MM.1S (cell line): ENCODE measurements around the gene KIAA0825.

Experiments
- EZH2 ChIP-seq: fragments of 300-600 bp; sonication (generic); optimal IDR thresholded peaks from 2 replicates; pipeline ENCODE3; 2017; ENCODE audit warnings: low read depth, mild to moderate bottlenecking, antibody characterized with exemption, low read length, mixed read lengths
- EZH2phosphoT487 ChIP-seq: fragments of 300-600 bp; sonication (generic); IDR thresholded peaks from 2 replicates; pipeline ENCODE4 v1.6.1; 2018; ENCODE audit warnings: antibody characterized with exemption, low read length
- TF ChIP-seq, protein P1 (sequence below): fragments of 300-600 bp; sonication (generic); IDR thresholded peaks from 2 replicates; pipeline ENCODE4 v1.5.1; 2016; ENCODE audit warnings: antibody characterized with exemption, low read length, mixed read lengths

DNA sequence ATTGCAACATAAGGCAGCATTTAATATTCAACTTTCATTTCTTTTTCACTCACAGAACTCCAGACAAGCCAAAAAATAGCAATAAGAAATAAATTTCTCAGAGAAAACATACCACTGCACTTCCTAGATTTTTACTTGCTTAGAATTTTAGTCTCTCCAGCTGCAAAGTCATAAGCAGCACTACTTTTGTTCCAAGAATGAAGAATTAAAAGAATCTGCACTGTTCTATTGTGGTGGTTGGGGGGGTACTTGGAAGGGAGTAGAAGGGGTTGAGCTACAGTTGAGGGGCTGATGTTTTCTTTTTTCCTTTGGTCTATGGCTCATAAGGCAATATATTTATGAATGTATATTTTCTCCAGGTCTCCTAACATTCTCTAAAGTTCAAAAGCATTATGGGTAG, 144.5 kb downstream of the KIAA0825 start:
- TF ChIP-seq, protein P1, sequence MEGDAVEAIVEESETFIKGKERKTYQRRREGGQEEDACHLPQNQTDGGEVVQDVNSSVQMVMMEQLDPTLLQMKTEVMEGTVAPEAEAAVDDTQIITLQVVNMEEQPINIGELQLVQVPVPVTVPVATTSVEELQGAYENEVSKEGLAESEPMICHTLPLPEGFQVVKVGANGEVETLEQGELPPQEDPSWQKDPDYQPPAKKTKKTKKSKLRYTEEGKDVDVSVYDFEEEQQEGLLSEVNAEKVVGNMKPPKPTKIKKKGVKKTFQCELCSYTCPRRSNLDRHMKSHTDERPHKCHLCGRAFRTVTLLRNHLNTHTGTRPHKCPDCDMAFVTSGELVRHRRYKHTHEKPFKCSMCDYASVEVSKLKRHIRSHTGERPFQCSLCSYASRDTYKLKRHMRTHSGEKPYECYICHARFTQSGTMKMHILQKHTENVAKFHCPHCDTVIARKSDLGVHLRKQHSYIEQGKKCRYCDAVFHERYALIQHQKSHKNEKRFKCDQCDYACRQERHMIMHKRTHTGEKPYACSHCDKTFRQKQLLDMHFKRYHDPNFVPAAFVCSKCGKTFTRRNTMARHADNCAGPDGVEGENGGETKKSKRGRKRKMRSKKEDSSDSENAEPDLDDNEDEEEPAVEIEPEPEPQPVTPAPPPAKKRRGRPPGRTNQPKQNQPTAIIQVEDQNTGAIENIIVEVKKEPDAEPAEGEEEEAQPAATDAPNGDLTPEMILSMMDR: no peak
- no peak for TF ChIP-seq EZH2
- TF ChIP-seq EZH2phosphoT487: no peak
